ENCODE results near the gene CEL. TPM values are rescaled to one million over a fixed set of nuclear protein-coding genes. Genes with fewer than 3 reads are reported as not detected.

The CEL gene
- total and polyA plus RNA-seq, 2 experiments from 2014 or later = 0.27 to 2.3 TPM

DNA sequence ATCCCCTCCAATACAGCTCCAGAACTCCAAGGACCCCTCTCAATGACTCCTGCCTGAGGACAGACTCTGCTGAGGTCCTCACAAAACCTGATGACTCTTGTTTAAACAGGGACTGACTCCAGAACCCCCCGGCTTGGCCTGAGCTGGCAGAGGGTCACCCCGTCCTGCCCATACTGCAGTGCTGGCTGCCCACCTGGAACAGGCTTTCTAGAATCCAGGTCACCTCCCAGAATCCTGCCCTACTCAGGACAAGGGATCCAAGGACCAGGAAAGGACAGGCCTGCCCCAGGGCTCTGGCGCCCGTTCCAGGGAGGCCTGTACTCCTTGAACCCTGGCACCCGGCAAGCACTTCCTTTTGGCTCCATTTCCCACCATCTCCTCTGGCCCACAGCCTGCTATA is 37.1 kb downstream of the CEL start:
- Histone ChIP-seq H4K20me1 (replicated peaks; ENCODE audit: insufficient read depth) (no peaks in the 10 kb centered on the region), H3F3A (replicated peaks; ENCODE audit: low read depth) (no peaks in the 10 kb centered on the region), H3K79me2 (replicated peaks; ENCODE audit: insufficient read depth) (no peaks in the 10 kb centered on the region), H3K27ac (ENCODE audit: low read depth) (no peak overlapping the region), H3K4me3 (no peak overlapping the region), H3K27me3 (ENCODE audit: insufficient read depth) (no peaks in the 10 kb centered on the region), H3K9me2 (ENCODE audit: insufficient read depth) (no peaks in the 10 kb centered on the region), H3K36me3 (ENCODE audit: insufficient read depth) (no peaks in the 10 kb centered on the region), H2AFZ (no peak overlapping the region), H3K4me2 (no peak overlapping the region), H3K4me1 (ENCODE audit: insufficient read depth) (no peaks in the 10 kb centered on the region)
- H3K4me1 Mint-ChIP-seq = no peaks in the 10 kb centered on the region
- H3K36me3 Mint-ChIP-seq (ENCODE audit: low read depth) = peaks cover 39% of the 10 kb centered on the region
- no peak overlapping the region for H3K27ac Mint-ChIP-seq
- DNase-seq (ENCODE audit: low spot score) (no peak), ATAC-seq (no peak)
- H3K9me3 Mint-ChIP-seq = peaks cover 15% of the 10 kb centered on the region; the same call in 2 of the 3 replicates
- no peaks in the 10 kb centered on the region for H3K27me3 Mint-ChIP-seq (ENCODE audit: insufficient read depth, low read depth, poor library complexity)
- H3K4me3 Mint-ChIP-seq = no peak overlapping the region
- TF ChIP-seq, protein P1, sequence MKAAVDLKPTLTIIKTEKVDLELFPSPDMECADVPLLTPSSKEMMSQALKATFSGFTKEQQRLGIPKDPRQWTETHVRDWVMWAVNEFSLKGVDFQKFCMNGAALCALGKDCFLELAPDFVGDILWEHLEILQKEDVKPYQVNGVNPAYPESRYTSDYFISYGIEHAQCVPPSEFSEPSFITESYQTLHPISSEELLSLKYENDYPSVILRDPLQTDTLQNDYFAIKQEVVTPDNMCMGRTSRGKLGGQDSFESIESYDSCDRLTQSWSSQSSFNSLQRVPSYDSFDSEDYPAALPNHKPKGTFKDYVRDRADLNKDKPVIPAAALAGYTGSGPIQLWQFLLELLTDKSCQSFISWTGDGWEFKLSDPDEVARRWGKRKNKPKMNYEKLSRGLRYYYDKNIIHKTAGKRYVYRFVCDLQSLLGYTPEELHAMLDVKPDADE (IDR thresholded peaks at IDR 0.05) = no peak
- TF ChIP-seq, protein P2, sequence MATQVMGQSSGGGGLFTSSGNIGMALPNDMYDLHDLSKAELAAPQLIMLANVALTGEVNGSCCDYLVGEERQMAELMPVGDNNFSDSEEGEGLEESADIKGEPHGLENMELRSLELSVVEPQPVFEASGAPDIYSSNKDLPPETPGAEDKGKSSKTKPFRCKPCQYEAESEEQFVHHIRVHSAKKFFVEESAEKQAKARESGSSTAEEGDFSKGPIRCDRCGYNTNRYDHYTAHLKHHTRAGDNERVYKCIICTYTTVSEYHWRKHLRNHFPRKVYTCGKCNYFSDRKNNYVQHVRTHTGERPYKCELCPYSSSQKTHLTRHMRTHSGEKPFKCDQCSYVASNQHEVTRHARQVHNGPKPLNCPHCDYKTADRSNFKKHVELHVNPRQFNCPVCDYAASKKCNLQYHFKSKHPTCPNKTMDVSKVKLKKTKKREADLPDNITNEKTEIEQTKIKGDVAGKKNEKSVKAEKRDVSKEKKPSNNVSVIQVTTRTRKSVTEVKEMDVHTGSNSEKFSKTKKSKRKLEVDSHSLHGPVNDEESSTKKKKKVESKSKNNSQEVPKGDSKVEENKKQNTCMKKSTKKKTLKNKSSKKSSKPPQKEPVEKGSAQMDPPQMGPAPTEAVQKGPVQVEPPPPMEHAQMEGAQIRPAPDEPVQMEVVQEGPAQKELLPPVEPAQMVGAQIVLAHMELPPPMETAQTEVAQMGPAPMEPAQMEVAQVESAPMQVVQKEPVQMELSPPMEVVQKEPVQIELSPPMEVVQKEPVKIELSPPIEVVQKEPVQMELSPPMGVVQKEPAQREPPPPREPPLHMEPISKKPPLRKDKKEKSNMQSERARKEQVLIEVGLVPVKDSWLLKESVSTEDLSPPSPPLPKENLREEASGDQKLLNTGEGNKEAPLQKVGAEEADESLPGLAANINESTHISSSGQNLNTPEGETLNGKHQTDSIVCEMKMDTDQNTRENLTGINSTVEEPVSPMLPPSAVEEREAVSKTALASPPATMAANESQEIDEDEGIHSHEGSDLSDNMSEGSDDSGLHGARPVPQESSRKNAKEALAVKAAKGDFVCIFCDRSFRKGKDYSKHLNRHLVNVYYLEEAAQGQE (IDR thresholded peaks at IDR 0.05; ENCODE audit: unreplicated experiment) = no peak
- TF ChIP-seq NANOG (IDR thresholded peaks at IDR 0.05; ENCODE audit: borderline replicate concordance) (no peak), POLR2AphosphoS5 (IDR thresholded peaks at IDR 0.05; ENCODE audit: low read depth) (no peak), STAT1 (IDR thresholded peaks at IDR 0.05; ENCODE audit: unreplicated experiment) (no peak), ZNF114 (CRISPR knock-in tag; IDR thresholded peaks at IDR 0.05) (no peak), ZNF331 (CRISPR knock-in tag; IDR thresholded peaks at IDR 0.05; ENCODE audit: low read depth) (no peak), EZH2phosphoT487 (IDR thresholded peaks at IDR 0.05; ENCODE audit: unreplicated experiment) (no peak), JUNB (IDR thresholded peaks at IDR 0.05; ENCODE audit: unreplicated experiment) (no peak), CREB1 (CRISPR knock-in tag; IDR thresholded peaks at IDR 0.05; ENCODE audit: low read depth) (no peak), EZH2 (IDR thresholded peaks at IDR 0.05; ENCODE audit: low read depth, unreplicated experiment) (no peak)
- TF ChIP-seq, protein P3, sequence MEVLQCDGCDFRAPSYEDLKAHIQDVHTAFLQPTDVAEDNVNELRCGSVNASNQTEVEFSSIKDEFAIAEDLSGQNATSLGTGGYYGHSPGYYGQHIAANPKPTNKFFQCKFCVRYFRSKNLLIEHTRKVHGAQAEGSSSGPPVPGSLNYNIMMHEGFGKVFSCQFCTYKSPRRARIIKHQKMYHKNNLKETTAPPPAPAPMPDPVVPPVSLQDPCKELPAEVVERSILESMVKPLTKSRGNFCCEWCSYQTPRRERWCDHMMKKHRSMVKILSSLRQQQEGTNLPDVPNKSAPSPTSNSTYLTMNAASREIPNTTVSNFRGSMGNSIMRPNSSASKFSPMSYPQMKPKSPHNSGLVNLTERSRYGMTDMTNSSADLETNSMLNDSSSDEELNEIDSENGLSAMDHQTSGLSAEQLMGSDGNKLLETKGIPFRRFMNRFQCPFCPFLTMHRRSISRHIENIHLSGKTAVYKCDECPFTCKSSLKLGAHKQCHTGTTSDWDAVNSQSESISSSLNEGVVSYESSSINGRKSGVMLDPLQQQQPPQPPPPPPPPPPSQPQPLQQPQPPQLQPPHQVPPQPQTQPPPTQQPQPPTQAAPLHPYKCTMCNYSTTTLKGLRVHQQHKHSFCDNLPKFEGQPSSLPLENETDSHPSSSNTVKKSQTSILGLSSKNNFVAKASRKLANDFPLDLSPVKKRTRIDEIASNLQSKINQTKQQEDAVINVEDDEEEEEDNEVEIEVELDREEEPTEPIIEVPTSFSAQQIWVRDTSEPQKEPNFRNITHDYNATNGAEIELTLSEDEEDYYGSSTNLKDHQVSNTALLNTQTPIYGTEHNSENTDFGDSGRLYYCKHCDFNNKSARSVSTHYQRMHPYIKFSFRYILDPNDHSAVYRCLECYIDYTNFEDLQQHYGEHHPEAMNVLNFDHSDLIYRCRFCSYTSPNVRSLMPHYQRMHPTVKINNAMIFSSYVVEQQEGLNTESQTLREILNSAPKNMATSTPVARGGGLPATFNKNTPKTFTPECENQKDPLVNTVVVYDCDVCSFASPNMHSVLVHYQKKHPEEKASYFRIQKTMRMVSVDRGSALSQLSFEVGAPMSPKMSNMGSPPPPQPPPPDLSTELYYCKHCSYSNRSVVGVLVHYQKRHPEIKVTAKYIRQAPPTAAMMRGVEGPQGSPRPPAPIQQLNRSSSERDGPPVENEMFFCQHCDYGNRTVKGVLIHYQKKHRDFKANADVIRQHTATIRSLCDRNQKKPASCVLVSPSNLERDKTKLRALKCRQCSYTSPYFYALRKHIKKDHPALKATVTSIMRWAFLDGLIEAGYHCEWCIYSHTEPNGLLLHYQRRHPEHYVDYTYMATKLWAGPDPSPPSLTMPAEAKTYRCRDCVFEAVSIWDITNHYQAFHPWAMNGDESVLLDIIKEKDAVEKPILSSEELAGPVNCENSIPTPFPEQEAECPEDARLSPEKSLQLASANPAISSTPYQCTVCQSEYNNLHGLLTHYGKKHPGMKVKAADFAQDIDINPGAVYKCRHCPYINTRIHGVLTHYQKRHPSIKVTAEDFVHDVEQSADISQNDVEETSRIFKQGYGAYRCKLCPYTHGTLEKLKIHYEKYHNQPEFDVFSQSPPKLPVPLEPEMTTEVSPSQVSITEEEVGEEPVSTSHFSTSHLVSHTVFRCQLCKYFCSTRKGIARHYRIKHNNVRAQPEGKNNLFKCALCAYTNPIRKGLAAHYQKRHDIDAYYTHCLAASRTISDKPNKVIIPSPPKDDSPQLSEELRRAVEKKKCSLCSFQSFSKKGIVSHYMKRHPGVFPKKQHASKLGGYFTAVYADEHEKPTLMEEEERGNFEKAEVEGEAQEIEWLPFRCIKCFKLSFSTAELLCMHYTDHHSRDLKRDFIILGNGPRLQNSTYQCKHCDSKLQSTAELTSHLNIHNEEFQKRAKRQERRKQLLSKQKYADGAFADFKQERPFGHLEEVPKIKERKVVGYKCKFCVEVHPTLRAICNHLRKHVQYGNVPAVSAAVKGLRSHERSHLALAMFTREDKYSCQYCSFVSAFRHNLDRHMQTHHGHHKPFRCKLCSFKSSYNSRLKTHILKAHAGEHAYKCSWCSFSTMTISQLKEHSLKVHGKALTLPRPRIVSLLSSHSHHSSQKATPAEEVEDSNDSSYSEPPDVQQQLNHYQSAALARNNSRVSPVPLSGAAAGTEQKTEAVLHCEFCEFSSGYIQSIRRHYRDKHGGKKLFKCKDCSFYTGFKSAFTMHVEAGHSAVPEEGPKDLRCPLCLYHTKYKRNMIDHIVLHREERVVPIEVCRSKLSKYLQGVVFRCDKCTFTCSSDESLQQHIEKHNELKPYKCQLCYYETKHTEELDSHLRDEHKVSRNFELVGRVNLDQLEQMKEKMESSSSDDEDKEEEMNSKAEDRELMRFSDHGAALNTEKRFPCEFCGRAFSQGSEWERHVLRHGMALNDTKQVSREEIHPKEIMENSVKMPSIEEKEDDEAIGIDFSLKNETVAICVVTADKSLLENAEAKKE (CRISPR knock-in tag; IDR thresholded peaks at IDR 0.05) = no peak
- TF ChIP-seq, protein P4, sequence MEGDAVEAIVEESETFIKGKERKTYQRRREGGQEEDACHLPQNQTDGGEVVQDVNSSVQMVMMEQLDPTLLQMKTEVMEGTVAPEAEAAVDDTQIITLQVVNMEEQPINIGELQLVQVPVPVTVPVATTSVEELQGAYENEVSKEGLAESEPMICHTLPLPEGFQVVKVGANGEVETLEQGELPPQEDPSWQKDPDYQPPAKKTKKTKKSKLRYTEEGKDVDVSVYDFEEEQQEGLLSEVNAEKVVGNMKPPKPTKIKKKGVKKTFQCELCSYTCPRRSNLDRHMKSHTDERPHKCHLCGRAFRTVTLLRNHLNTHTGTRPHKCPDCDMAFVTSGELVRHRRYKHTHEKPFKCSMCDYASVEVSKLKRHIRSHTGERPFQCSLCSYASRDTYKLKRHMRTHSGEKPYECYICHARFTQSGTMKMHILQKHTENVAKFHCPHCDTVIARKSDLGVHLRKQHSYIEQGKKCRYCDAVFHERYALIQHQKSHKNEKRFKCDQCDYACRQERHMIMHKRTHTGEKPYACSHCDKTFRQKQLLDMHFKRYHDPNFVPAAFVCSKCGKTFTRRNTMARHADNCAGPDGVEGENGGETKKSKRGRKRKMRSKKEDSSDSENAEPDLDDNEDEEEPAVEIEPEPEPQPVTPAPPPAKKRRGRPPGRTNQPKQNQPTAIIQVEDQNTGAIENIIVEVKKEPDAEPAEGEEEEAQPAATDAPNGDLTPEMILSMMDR (conservative IDR thresholded peaks at IDR 0.05; ENCODE audit: low read depth in 2 of 2) = no peak
